Ishikawa (cell line): ENCODE measurements around the gene APOL6.

ENCODE experiments used
- CEBPB ChIP-seq: IDR thresholded peaks from 2 replicates; pipeline ENCODE4 v1.6.1; 2012
- CREB1 ChIP-seq: IDR thresholded peaks from 2 replicates; pipeline ENCODE4 v1.6.1; 2012; ENCODE audit warnings: low read depth
- EGR1 ChIP-seq: IDR thresholded peaks from 2 replicates; pipeline ENCODE4 v1.6.1; 2012
- EP300 ChIP-seq: IDR thresholded peaks from 2 replicates; pipeline ENCODE4 v1.6.1; 2012; ENCODE audit warnings: borderline replicate concordance
- FOXM1 ChIP-seq: IDR thresholded peaks from 2 replicates; pipeline ENCODE4 v1.6.1; 2012; ENCODE audit warnings: low read depth, borderline replicate concordance
- NFIC ChIP-seq: IDR thresholded peaks from 2 replicates; pipeline ENCODE4 v1.6.1; 2012
- RAD21 ChIP-seq: IDR thresholded peaks from 2 replicates; pipeline ENCODE4 v1.6.1; 2012; ENCODE audit warnings: low read depth
- TAF1 ChIP-seq: IDR thresholded peaks from 2 replicates; pipeline ENCODE4 v1.6.1; 2012; ENCODE audit warnings: low read depth, mild to moderate bottlenecking
- TCF12 ChIP-seq: IDR thresholded peaks from 2 replicates; pipeline ENCODE4 v1.6.1; 2012; ENCODE audit warnings: low read depth
- TEAD4 ChIP-seq: IDR thresholded peaks from 2 replicates; pipeline ENCODE4 v1.6.1; 2012
- YY1 ChIP-seq: IDR thresholded peaks from 2 replicates; pipeline ENCODE4 v1.6.1; 2012; ENCODE audit warnings: low read depth
- ZBTB7A ChIP-seq: IDR thresholded peaks from 2 replicates; pipeline ENCODE4 v1.6.1; 2012; ENCODE audit warnings: low read depth
- TF ChIP-seq, protein P1 (sequence below): IDR thresholded peaks from 2 replicates; pipeline ENCODE4 v1.6.1; 2012; ENCODE audit warnings: low read depth, mild to moderate bottlenecking
- TF ChIP-seq, protein P2 (sequence below): IDR thresholded peaks from 2 replicates; pipeline ENCODE4 v1.6.1; 2012
- TF ChIP-seq, protein P3 (sequence below): IDR thresholded peaks from 2 replicates; pipeline ENCODE4 v1.6.1; 2012

Gene APOL6

DNA sequence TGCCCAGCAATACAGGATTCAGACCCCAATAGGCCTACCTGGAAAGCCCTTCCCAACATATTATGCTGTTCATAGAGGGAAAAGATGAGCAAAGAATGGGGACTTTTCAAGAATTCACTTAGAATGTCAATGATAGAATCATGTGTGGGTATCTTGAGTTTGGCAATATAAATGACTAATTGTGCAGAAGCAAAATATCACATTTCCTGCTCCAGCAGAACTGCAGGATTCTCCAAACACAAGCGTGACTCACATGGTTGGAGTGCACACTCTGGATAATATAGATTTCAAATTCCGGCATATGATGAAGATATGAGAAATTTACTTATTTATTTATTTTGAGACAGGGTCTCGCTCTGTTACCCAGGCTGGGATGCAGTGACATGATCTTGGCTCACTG is 56.9 kb downstream of the APOL6 start:
- TF ChIP-seq TAF1 (no peak), RAD21 (no peak), YY1 (no peak), EP300 (no peak), EGR1 (no peak), ZBTB7A (no peak), CEBPB (no peak), NFIC (no peak), FOXM1 (no peak), TEAD4 (no peak), CREB1 (no peak), TCF12 (no peak)
- TF ChIP-seq, protein P1, sequence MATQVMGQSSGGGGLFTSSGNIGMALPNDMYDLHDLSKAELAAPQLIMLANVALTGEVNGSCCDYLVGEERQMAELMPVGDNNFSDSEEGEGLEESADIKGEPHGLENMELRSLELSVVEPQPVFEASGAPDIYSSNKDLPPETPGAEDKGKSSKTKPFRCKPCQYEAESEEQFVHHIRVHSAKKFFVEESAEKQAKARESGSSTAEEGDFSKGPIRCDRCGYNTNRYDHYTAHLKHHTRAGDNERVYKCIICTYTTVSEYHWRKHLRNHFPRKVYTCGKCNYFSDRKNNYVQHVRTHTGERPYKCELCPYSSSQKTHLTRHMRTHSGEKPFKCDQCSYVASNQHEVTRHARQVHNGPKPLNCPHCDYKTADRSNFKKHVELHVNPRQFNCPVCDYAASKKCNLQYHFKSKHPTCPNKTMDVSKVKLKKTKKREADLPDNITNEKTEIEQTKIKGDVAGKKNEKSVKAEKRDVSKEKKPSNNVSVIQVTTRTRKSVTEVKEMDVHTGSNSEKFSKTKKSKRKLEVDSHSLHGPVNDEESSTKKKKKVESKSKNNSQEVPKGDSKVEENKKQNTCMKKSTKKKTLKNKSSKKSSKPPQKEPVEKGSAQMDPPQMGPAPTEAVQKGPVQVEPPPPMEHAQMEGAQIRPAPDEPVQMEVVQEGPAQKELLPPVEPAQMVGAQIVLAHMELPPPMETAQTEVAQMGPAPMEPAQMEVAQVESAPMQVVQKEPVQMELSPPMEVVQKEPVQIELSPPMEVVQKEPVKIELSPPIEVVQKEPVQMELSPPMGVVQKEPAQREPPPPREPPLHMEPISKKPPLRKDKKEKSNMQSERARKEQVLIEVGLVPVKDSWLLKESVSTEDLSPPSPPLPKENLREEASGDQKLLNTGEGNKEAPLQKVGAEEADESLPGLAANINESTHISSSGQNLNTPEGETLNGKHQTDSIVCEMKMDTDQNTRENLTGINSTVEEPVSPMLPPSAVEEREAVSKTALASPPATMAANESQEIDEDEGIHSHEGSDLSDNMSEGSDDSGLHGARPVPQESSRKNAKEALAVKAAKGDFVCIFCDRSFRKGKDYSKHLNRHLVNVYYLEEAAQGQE: no peak
- TF ChIP-seq, protein P2, sequence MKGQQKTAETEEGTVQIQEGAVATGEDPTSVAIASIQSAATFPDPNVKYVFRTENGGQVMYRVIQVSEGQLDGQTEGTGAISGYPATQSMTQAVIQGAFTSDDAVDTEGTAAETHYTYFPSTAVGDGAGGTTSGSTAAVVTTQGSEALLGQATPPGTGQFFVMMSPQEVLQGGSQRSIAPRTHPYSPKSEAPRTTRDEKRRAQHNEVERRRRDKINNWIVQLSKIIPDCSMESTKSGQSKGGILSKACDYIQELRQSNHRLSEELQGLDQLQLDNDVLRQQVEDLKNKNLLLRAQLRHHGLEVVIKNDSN: no peak
- TF ChIP-seq, protein P3, sequence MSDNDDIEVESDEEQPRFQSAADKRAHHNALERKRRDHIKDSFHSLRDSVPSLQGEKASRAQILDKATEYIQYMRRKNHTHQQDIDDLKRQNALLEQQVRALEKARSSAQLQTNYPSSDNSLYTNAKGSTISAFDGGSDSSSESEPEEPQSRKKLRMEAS: no peak

DNA sequence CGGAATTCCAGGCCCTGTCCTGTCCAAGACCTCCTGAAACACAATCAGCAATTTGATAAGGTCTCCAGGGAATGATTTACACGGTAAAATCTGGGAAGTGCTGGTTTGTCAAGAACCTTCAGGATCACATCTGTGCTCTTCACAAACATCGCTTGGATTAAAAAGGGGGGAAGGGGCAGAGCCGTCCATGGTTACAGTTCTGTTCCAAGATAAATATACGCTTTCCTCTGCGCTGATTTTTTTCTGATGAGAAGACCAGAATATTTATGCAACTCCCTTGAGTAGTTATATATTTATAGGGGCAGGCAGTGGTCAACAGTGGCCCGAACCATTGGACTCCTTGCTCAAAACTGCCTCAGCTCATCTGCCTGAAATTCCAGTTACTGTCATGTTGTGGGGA is 60.2 kb downstream of the APOL6 start:
- TF ChIP-seq TEAD4 (no peak), EGR1 (no peak), CEBPB (no peak), RAD21 (no peak), YY1 (no peak)
- TF ChIP-seq, protein P3: no peak
- TF ChIP-seq, protein P2: no peak

DNA sequence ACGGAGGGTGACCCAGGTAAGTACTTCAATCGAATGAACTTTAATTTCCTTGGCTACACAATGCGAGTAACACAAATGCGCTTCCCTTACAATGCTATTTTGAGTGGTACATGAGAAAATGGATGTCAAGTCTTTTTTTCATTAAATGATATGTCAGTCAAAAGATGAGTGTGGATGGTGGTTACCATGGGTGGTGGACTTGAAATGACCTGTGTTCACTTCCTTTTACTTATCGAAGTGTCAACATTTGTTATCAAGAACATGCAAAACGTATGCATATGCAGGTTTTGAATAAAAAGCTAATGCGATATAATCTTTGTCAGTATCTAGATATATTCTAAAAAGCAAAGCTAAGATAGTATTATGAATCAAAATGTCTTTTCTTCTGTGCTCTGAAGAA is 60.7 kb downstream of the APOL6 start:
- no peak for TF ChIP-seq CEBPB
- TF ChIP-seq, protein P1: no peak
- no peak for TF ChIP-seq FOXM1
- TF ChIP-seq EGR1: no peak
- no peak for TF ChIP-seq CREB1
- no peak for TF ChIP-seq RAD21
- TF ChIP-seq ZBTB7A: no peak
- TF ChIP-seq EP300: no peak
- TF ChIP-seq, protein P3: no peak
- TF ChIP-seq TAF1: no peak
- TF ChIP-seq, protein P2: no peak
- TF ChIP-seq TEAD4: no peak
- no peak for TF ChIP-seq YY1

DNA sequence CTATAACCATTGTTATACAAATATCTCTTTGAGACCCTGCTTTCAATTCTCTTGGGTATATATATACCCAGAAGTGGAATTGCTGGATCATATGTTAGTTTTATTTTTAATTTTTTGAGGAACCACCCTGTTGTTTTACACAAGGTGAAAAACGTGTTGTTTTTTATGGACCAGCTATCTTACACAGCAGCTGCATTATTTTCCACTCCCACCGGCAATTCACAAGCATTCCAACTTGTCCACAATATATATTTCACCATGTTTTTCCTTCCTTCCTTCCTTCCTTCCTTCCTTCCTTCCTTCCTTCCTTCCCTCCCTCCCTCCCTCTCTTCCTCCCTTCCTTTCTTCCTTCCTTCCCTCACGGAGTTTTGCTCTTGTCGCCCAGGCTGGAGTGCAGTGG is 63.1 kb downstream of the APOL6 start:
- TF ChIP-seq RAD21: no peak
- TF ChIP-seq CEBPB: no peak
- no peak for TF ChIP-seq CREB1
- no peak for TF ChIP-seq YY1
- TF ChIP-seq EGR1: no peak
- TF ChIP-seq ZBTB7A: no peak
- TF ChIP-seq, protein P1: no peak
- no peak for TF ChIP-seq TEAD4
- no peak for TF ChIP-seq FOXM1
- no peak for TF ChIP-seq NFIC
- TF ChIP-seq EP300: no peak
- TF ChIP-seq, protein P3: no peak
- TF ChIP-seq TAF1: no peak
- TF ChIP-seq, protein P2: no peak
- TF ChIP-seq TCF12: no peak
